Mucosa of rectum (tissue), 2 donors: ENCODE results near the gene OR1I1.

Experiments
- H3K27ac ChIP-seq, 2 donors: one replicate each; pipeline ENCODE4 v1.7.0; 2013; ENCODE audit warnings: inconsistent platforms in 2 of 2, low read depth in 2 of 2, low read length in 2 of 2
- H3K27me3 ChIP-seq, 2 donors: one replicate each; pipeline ENCODE4 v1.7.0; 2013; ENCODE audit warnings: low read length in 2 of 2; ENCODE audit not compliant: control insufficient read depth in 2 of 2, insufficient read depth in 2 of 2
- H3K36me3 ChIP-seq, 2 donors: one replicate each; pipeline ENCODE4 v1.7.0; 2013; ENCODE audit warnings: low read length in 2 of 2; ENCODE audit not compliant: control insufficient read depth in 2 of 2, insufficient read depth in 2 of 2
- H3K4me1 ChIP-seq, 2 donors: one replicate each; pipeline ENCODE4 v1.7.0; 2013; ENCODE audit warnings: low read length in 2 of 2, mild to moderate bottlenecking in 1 of 2; ENCODE audit not compliant: control insufficient read depth in 2 of 2, insufficient read depth in 2 of 2
- H3K4me3 ChIP-seq, 2 donors: one replicate each; pipeline ENCODE4 v1.7.0; 2013; ENCODE audit warnings: low read length in 2 of 2
- H3K9ac ChIP-seq, 2 donors: one replicate each; pipeline ENCODE4 v1.7.0; 2013; ENCODE audit warnings: low read length in 2 of 2, low read depth in 1 of 2, mild to moderate bottlenecking in 1 of 2
- H3K9me3 ChIP-seq, 2 donors: one replicate each; pipeline ENCODE4 v1.7.0; 2013; ENCODE audit warnings: low read length in 2 of 2; ENCODE audit not compliant: control insufficient read depth in 2 of 2
- donor health status: healthy.
- donor health status: Normal muscosa, but diverticular disease.

OR1I1 gene, protein sequence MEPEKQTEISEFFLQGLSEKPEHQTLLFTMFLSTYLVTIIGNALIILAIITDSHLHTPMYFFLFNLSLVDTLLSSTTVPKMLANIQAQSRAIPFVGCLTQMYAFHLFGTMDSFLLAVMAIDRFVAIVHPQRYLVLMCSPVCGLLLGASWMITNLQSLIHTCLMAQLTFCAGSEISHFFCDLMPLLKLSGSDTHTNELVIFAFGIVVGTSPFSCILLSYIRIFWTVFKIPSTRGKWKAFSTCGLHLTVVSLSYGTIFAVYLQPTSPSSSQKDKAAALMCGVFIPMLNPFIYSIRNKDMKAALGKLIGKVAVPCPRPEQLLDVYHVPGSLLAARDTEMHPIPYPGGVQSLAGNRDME

GRCh38 chr19:15081911-15082310, at the start of gene OR1I1:
Gene OR1I1, plus strand, starts transcription at chr19:15082211. Its CDS starts 4,855 bp downstream, at chr19:15087066.
- Histone ChIP-seq H3K36me3 (no peaks in the 10 kb centered on the region), H3K27ac (no peak within 1 kb of the TSS), H3K4me3 (no peak within 1 kb of the TSS), H3K4me1 (no peaks in the 10 kb centered on the region), H3K27me3 (no peaks in the 10 kb centered on the region), H3K9ac (no peak within 1 kb of the TSS), H3K9me3 (no peaks in the 10 kb centered on the region)

DNA sequence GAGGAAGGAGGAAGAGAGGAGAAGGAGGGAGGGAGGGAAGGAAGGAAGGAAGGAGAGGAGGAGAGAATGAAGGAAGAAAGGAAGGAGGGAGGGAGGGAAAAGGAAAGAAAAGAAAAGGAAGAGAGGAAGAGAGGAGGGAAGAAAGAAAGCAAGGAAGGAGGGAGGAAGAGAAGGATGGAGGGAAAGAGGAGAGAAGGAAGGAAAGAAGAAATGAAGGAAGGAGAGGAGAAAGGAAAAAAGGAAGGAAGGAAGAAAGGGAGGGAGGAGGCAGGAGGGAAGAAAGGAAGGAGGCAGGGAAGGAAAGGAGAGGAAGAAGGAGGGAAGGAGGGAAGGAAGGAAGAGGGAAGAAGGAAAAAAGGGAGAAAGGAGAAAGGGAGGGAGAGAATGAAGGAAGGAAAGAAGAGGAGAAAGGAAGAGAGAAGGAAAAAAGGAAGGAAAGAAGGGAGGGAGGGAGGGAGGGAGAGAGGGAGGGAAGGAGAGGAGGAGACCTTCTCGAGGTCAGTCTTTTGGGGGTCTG, 46.2 kb upstream of the OR1I1 start:
- Histone ChIP-seq H3K9me3 (no peaks in the 10 kb centered on the region), H3K27me3 (no peaks in the 10 kb centered on the region), H3K9ac (no peak overlapping the region), H3K4me3 (no peak overlapping the region), H3K4me1 (no peaks in the 10 kb centered on the region), H3K36me3 (no peaks in the 10 kb centered on the region), H3K27ac (no peak overlapping the region)

DNA sequence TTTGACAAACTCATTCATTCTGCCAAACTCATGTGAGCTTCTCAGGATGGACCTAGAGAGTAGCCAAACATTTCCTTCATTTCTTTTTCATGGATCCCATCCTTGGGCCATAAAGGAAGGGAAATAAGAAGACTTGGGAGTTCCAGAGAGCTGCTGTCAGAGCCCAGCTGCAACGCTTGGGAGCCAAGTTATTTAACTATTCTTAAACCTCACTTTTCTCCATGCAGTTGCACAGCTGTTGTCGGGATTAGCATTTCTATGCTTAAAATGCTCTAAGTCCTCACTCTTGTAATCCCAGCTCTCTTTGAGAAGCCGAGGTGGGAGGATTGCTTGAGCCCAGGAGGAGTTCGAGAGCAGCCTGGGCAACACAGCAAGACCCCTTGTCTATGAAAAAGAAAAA, 44.4 kb upstream of the OR1I1 start:
- Histone ChIP-seq H3K4me3 (no peak overlapping the region), H3K36me3 (no peaks in the 10 kb centered on the region), H3K27ac (no peak overlapping the region), H3K27me3 (no peaks in the 10 kb centered on the region), H3K9me3 (no peaks in the 10 kb centered on the region), H3K4me1 (no peaks in the 10 kb centered on the region), H3K9ac (no peak overlapping the region)

DNA sequence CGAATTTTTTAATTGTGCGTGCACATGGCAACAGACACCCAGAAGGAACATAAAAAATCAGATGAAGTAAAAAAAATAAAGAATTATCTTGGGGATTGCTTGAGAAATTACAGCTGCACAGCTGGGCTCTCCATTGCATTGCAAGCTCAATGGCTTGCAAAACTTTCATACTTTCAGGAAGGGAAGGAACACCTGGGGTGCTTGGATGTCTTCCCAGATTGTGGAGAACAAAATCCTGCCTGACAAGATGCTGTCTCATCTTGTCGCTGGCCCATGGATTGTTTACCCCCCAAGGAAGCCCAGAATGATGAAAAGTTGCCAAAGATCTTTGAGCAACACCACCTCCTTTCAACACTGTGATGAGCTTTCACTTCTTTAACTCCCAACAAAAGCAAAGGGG, 43.7 kb upstream of the OR1I1 start:
- H3K4me1 ChIP-seq = no peaks in the 10 kb centered on the region
- no peak overlapping the region for H3K4me3 ChIP-seq
- H3K9me3 ChIP-seq = no peaks in the 10 kb centered on the region
- no peaks in the 10 kb centered on the region for H3K36me3 ChIP-seq
- H3K27me3 ChIP-seq = no peaks in the 10 kb centered on the region
- H3K27ac ChIP-seq = no peak overlapping the region
- H3K9ac ChIP-seq = no peak overlapping the region

DNA sequence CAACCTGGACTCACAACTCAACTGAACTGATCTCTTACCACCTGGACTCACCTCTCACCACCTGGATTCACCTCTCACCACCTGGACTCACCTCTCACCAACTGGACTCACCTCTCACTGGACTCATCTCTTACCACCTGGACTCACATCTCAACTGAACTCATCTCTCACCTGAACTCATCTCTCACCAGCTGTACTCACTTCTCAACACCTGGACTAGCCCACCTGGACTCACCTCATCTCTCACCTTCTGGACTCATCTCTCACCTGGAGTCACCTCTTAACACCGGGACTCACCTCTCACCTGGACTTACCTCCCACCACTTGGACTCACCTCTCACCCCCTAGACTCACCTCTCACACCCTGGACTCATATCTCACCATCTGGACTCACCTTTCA, 40.0 kb upstream of the OR1I1 start:
- Histone ChIP-seq H3K4me1 (no peaks in the 10 kb centered on the region), H3K27ac (no peak overlapping the region), H3K4me3 (no peak overlapping the region), H3K9ac (no peak overlapping the region), H3K9me3 (no peaks in the 10 kb centered on the region), H3K36me3 (no peaks in the 10 kb centered on the region), H3K27me3 (peaks cover 0 to under 1% of the 10 kb centered on the region in 2 donors)

GRCh38 chr19:15042826-15043225, 39.2 kb upstream of the OR1I1 start:
- Histone ChIP-seq H3K9me3 (no peaks in the 10 kb centered on the region), H3K27me3 (peaks cover 0 to 2% of the 10 kb centered on the region in 2 donors), H3K36me3 (no peaks in the 10 kb centered on the region), H3K4me1 (no peaks in the 10 kb centered on the region), H3K4me3 (no peak overlapping the region), H3K27ac (no peak overlapping the region), H3K9ac (no peak overlapping the region)

GRCh38 chr19:15045506-15045905, 36.5 kb upstream of the OR1I1 start:
- no peak overlapping the region for H3K27ac ChIP-seq
- H3K4me1 ChIP-seq = no peaks in the 10 kb centered on the region
- H3K9me3 ChIP-seq = no peaks in the 10 kb centered on the region
- H3K36me3 ChIP-seq = no peaks in the 10 kb centered on the region
- no peak overlapping the region for H3K4me3 ChIP-seq
- peaks cover 0 to 2% of the 10 kb centered on the region in 2 donors for H3K27me3 ChIP-seq
- no peak overlapping the region for H3K9ac ChIP-seq

GRCh38 chr19:15047680-15048079, 34.3 kb upstream of the OR1I1 start:
- no peak overlapping the region for H3K9ac ChIP-seq
- no peaks in the 10 kb centered on the region for H3K9me3 ChIP-seq
- H3K36me3 ChIP-seq = no peaks in the 10 kb centered on the region
- peaks cover 0 to 2% of the 10 kb centered on the region in 2 donors for H3K27me3 ChIP-seq
- no peaks in the 10 kb centered on the region for H3K4me1 ChIP-seq
- H3K27ac ChIP-seq = no peak overlapping the region
- H3K4me3 ChIP-seq = no peak overlapping the region

DNA sequence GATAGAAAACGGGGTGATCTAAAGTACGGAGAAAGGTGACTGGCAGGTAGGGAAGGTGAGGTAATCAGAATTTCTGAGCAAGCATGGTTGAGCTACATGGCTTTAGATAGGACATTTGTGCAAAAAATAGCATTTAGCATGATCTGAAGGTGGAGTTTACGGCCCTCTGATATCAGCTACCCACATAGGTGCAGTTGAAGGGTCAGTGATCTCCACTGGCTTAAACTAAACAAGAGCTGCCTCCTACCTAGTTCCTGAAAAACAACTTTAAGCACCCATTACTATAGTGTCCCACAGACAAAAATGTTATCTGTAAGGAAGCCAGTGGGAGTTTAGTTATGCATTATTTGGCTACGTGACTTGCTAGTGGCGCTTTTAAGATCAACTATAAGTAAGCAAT, 33.9 kb upstream of the OR1I1 start:
- peaks cover 0 to 2% of the 10 kb centered on the region in 2 donors for H3K27me3 ChIP-seq
- H3K9me3 ChIP-seq = no peaks in the 10 kb centered on the region

GRCh38 chr19:15048885-15049541, 33.0 kb upstream of the OR1I1 start, which contains the start of gene CASP14:
Gene CASP14, plus strand, starts transcription at chr19:15049480. Its CDS starts 2,772 bp downstream, at chr19:15052252.
- H3K27me3 ChIP-seq = peaks cover 0 to 2% of the 10 kb centered on the region in 2 donors
- H3K4me3 ChIP-seq = no peak within 1 kb of the TSS
- no peaks in the 10 kb centered on the region for H3K4me1 ChIP-seq
- H3K27ac ChIP-seq = no peak within 1 kb of the TSS
- no peak within 1 kb of the TSS for H3K9ac ChIP-seq
- no peaks in the 10 kb centered on the region for H3K36me3 ChIP-seq
- H3K9me3 ChIP-seq = no peaks in the 10 kb centered on the region

More for the DNA sequence above, 33.9 kb upstream of the OR1I1 start:
- no peaks in the 10 kb centered on the region for H3K36me3 ChIP-seq
- H3K4me3 ChIP-seq = no peak overlapping the region
- H3K9ac ChIP-seq = no peak overlapping the region
- no peak overlapping the region for H3K27ac ChIP-seq
- H3K4me1 ChIP-seq = no peaks in the 10 kb centered on the region
